Kidney (tissue), 14 donors: ENCODE results near the gene SAMD15. TPM values are rescaled to one million over a fixed set of nuclear protein-coding genes. Genes with fewer than 3 reads are reported as not detected.

Source experiments
- DNase-seq, 5 donors: peaks; one replicate each; pipeline ENCODE4 v3.0.0-alpha.2; 2013 to 2020
- FAIRE-seq: peaks from 2 replicates; lab custom pipeline; 2012; peaks lifted over from hg19 to GRCh38; lab: Jason Lieb, UNC
- H3K27ac ChIP-seq, 2 donors: one replicate each; pipeline ENCODE4 v1.7.0; 2013; ENCODE audit warnings: low read depth in 2 of 2, low read length in 2 of 2, inconsistent platforms in 1 of 2
- H3K27me3 ChIP-seq: one replicate; pipeline ENCODE4 v1.7.1; 2013; ENCODE audit warnings: low read length, inconsistent platforms; ENCODE audit not compliant: control insufficient read depth, insufficient read depth
- H3K36me3 ChIP-seq, 3 donors: one replicate each; pipeline versions ENCODE4 v1.7.0 to v1.7.1; 2013; ENCODE audit warnings: low read length in 3 of 3, control low read depth in 1 of 3, inconsistent platforms in 1 of 3; ENCODE audit not compliant: insufficient read depth in 3 of 3, control insufficient read depth in 2 of 3
- H3K4me1 ChIP-seq, 3 donors: one replicate each; pipeline versions ENCODE4 v1.7.0 to v1.7.1; 2013; ENCODE audit warnings: low read length in 3 of 3, inconsistent platforms in 1 of 3, low read depth in 1 of 3; ENCODE audit not compliant: control insufficient read depth in 2 of 3, insufficient read depth in 2 of 3
- H3K4me3 ChIP-seq, 3 donors: one replicate each; pipeline versions ENCODE4 v1.7.0 to v1.8.1; 2013; ENCODE audit warnings: low read length in 3 of 3, control low read depth in 1 of 3, inconsistent platforms in 1 of 3
- H3K9ac ChIP-seq, 3 donors: one replicate each; pipeline versions ENCODE4 v1.7.0 to v1.7.1; 2013; ENCODE audit warnings: low read length in 3 of 3, control low read depth in 1 of 3, inconsistent platforms in 1 of 3
- H3K9me3 ChIP-seq, 3 donors: one replicate each; pipeline versions ENCODE4 v1.7.0 to v1.7.1; 2013; ENCODE audit warnings: low read length in 3 of 3, control low read depth in 1 of 3, inconsistent platforms in 1 of 3; ENCODE audit not compliant: control insufficient read depth in 2 of 3, insufficient read depth in 1 of 3
- CTCF ChIP-seq: IDR thresholded peaks from 3 replicates; pipeline ENCODE4 v1.5.1; 2012; ENCODE audit warnings: mild to moderate bottlenecking, moderate library complexity, borderline replicate concordance; ENCODE audit not compliant: insufficient read depth; ENCODE audit errors: extremely low read depth
- intact Hi-C: fragments of 100-400 bp; cut with DNase I; formaldehyde crosslinking; loops from one replicate; pipeline ENCODE4 v1.11.1; 2022
- polyA plus RNA-seq: library from polyadenylated mRNA; stranded (reverse); fragments of 350-450 nt; fragmentation: Illumina TruSeq; extraction: RNeasy Lipid Tissue Mini Kit (QIAGEN cat#74804); gene quantifications from one replicate; pipeline ENCODE4 v1.2.3, GENCODE V29; 2014; ENCODE audit warnings: low read depth, low replicate concordance; ENCODE audit not compliant: insufficient read depth
- total RNA-seq: library from RNA; stranded (reverse); fragmentation: NEBNext Ultra II Directional; extraction: Animal tissue kit (Norgen Biotek cat#: 25700); gene quantifications from one replicate; pipeline ENCODE4 v1.2.1, GENCODE V29; 2021
- donor health status: control.
- donor health status: control.
- donor health status: control.
- donor health status: control.
- donor health status: control.
- donor health status: DM: yes; HTN: yes; CAD: no.
- donor health status: Normal renal cell carcinoma (clear cell type).

Gene SAMD15
- total and polyA plus RNA-seq, 2 donors from 2014 or later = 1.8 to 6.2 TPM

- no peak overlapping the region for H3K4me3 ChIP-seq
- no peak overlapping the region for H3K27ac ChIP-seq
- intact Hi-C loops = no loop called here
- H3K36me3 ChIP-seq = peaks cover 3 to 49% (median 30%) of the 10 kb centered on the region in 3 donors
- FAIRE-seq (no peak), DNase-seq (no peak)
- H3K9me3 ChIP-seq = no peaks in the 10 kb centered on the region
- no peak for TF ChIP-seq CTCF
- H3K4me1 ChIP-seq = no peaks in the 10 kb centered on the region
- H3K27me3 ChIP-seq = no peaks in the 10 kb centered on the region
- H3K9ac ChIP-seq = no peak overlapping the region
These were observed 62.7 kb downstream of the SAMD15 start for GRCh38 chr14:77439861-77440260.

Other genes with a start within 250 kb of the SAMD15 start
- not detected for gene ZDHHC22, start 235.6 kb upstream of the SAMD15 start, total RNA-seq
- not detected for gene ZDHHC22, start 235.6 kb upstream of the SAMD15 start, polyA plus RNA-seq
- 1.9 TPM for gene TMEM63C, start 195.6 kb upstream of the SAMD15 start, total RNA-seq
- gene TMEM63C, start 195.6 kb upstream of the SAMD15 start, polyA plus RNA-seq = 0.84 TPM
- gene NGB, start 106.2 kb upstream of the SAMD15 start, total RNA-seq = not detected
- not detected for gene NGB, start 106.2 kb upstream of the SAMD15 start, polyA plus RNA-seq
- 34.7 TPM for gene POMT2, start 56.5 kb upstream of the SAMD15 start, total RNA-seq
- 18.2 TPM for gene POMT2, start 56.5 kb upstream of the SAMD15 start, polyA plus RNA-seq
- gene GSTZ1, start 56.3 kb upstream of the SAMD15 start, total RNA-seq = 17.0 TPM
- 64.7 TPM for gene GSTZ1, start 56.3 kb upstream of the SAMD15 start, polyA plus RNA-seq
- 17.1 TPM for gene TMED8, start 285 bp upstream of the SAMD15 start, total RNA-seq
- 6.7 TPM for gene TMED8, start 285 bp upstream of the SAMD15 start, polyA plus RNA-seq
- gene NOXRED1, start 46.1 kb downstream of the SAMD15 start, total RNA-seq = 0.57 TPM
- gene NOXRED1, start 46.1 kb downstream of the SAMD15 start, polyA plus RNA-seq = 0.28 TPM
- 16.6 TPM for gene VIPAS39, start 80.2 kb downstream of the SAMD15 start, total RNA-seq
- 14.1 TPM for gene VIPAS39, start 80.2 kb downstream of the SAMD15 start, polyA plus RNA-seq
- gene AHSA1, start 80.7 kb downstream of the SAMD15 start, total RNA-seq = 92.0 TPM
- gene AHSA1, start 80.7 kb downstream of the SAMD15 start, polyA plus RNA-seq = 149 TPM
- gene ISM2, start 121.4 kb downstream of the SAMD15 start, total RNA-seq = 0.57 TPM
- gene ISM2, start 121.4 kb downstream of the SAMD15 start, polyA plus RNA-seq = 0.80 TPM
- 66.1 TPM for gene SPTLC2, start 239.3 kb downstream of the SAMD15 start, total RNA-seq
- gene SPTLC2, start 239.3 kb downstream of the SAMD15 start, polyA plus RNA-seq = 17.0 TPM